ENCODE data around the gene PSMC3IP.

PSMC3IP gene

GRCh38 chr17:42573095-42573494 is 4.4 kb downstream of the PSMC3IP start:
- no peaks in the 10 kb centered on the region for H4K20me1 ChIP-seq (ENCODE audit: control insufficient read depth, insufficient read depth, low read depth, low read length)
- H3K4me2 ChIP-seq (ENCODE audit: low read length), result no peak overlapping the region
- H3K9me3 ChIP-seq (ENCODE audit: control insufficient read depth, insufficient read depth, low read length), result no peaks in the 10 kb centered on the region
- no peak overlapping the region for H3K4me3 ChIP-seq (ENCODE audit: low read length)
- H3K79me2 ChIP-seq (ENCODE audit: control insufficient read depth, low read length), result peaks cover 69% of the 10 kb centered on the region
- no peaks in the 10 kb centered on the region for H3K9me2 ChIP-seq (replicated peaks; ENCODE audit: control insufficient read depth, low read length)
- H3K36me3 ChIP-seq (ENCODE audit: control insufficient read depth, low read length), result peaks cover 88% of the 10 kb centered on the region
- H3K27ac ChIP-seq (ENCODE audit: low read depth, low read length), result no peak overlapping the region
- TF ChIP-seq, protein P1, sequence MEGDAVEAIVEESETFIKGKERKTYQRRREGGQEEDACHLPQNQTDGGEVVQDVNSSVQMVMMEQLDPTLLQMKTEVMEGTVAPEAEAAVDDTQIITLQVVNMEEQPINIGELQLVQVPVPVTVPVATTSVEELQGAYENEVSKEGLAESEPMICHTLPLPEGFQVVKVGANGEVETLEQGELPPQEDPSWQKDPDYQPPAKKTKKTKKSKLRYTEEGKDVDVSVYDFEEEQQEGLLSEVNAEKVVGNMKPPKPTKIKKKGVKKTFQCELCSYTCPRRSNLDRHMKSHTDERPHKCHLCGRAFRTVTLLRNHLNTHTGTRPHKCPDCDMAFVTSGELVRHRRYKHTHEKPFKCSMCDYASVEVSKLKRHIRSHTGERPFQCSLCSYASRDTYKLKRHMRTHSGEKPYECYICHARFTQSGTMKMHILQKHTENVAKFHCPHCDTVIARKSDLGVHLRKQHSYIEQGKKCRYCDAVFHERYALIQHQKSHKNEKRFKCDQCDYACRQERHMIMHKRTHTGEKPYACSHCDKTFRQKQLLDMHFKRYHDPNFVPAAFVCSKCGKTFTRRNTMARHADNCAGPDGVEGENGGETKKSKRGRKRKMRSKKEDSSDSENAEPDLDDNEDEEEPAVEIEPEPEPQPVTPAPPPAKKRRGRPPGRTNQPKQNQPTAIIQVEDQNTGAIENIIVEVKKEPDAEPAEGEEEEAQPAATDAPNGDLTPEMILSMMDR (IDR thresholded peaks at IDR 0.05; ENCODE audit: low read depth, low read length, poor library complexity, severe bottlenecking), result no peak
- TF ChIP-seq EZH2phosphoT487 (IDR thresholded peaks at IDR 0.05; ENCODE audit: borderline replicate concordance, low read length), result no peak
- no peaks in the 10 kb centered on the region for H3K27me3 ChIP-seq (ENCODE audit: control insufficient read depth, low read length)
- H3F3A ChIP-seq (ENCODE audit: control insufficient read depth, insufficient read depth), result peaks cover 5% of the 10 kb centered on the region
- H3K4me1 ChIP-seq (ENCODE audit: control insufficient read depth, low read length), result peaks cover 19% of the 10 kb centered on the region

- Histone ChIP-seq H3K36me3 (ENCODE audit: control insufficient read depth, low read length) (peaks cover 84% of the 10 kb centered on the region), H3K4me3 (ENCODE audit: low read length) (no peak overlapping the region), H3K9me3 (ENCODE audit: control insufficient read depth, insufficient read depth, low read length) (no peaks in the 10 kb centered on the region), H3K4me1 (ENCODE audit: control insufficient read depth, low read length) (peaks cover 24% of the 10 kb centered on the region), H3F3A (ENCODE audit: control insufficient read depth, insufficient read depth) (peaks cover 3% of the 10 kb centered on the region), H3K4me2 (ENCODE audit: low read length) (no peak overlapping the region), H3K9me2 (replicated peaks; ENCODE audit: control insufficient read depth, low read length) (no peaks in the 10 kb centered on the region), H3K79me2 (ENCODE audit: control insufficient read depth, low read length) (peaks cover 72% of the 10 kb centered on the region), H3K27ac (ENCODE audit: low read depth, low read length) (no peak overlapping the region), H4K20me1 (ENCODE audit: control insufficient read depth, insufficient read depth, low read depth, low read length) (no peaks in the 10 kb centered on the region), H3K27me3 (ENCODE audit: control insufficient read depth, low read length) (no peaks in the 10 kb centered on the region)
- TF ChIP-seq, protein P1 (IDR thresholded peaks at IDR 0.05; ENCODE audit: low read depth, low read length, poor library complexity, severe bottlenecking), result no peak
- TF ChIP-seq EZH2phosphoT487 (IDR thresholded peaks at IDR 0.05; ENCODE audit: borderline replicate concordance, low read length), result no peak
These were observed 5.9 kb downstream of the PSMC3IP start for GRCh38 chr17:42571435-42572225.

DNA sequence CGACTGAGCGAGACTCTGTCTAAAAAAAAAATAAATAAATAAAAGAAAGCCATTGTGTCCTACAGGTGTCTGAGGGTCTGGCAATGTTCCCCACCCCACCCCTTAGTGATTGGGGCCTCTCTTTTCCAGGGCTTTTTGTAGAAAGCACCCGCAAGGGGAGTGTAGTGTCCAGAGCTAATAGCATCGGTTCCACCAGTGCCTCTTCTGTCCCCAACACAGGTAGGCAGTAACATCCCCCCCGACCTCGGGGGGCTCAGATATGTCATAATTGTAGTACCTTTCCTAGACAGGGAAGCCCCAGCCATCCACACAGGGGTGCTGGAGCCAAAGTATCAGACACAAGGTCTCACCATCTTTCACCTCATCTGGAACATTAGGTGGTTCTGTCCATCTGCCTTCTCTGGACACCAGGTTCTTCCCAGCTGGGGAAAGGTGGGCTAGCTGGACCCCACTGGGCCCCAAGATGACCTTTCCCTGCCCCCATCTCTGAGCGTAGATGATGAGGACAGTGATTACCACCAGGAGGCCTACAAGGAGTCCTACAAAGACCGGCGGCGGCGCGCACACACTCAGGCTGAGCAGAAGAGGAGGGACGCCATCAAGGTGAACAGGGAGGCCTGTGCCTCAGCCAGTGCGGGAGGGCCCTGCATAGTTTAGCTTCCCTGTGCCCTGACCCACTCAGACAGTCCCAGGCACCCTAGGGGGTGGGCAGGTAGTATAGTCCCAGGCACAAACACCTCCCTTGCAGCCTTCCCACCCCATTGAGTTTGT is 9.0 kb downstream of the PSMC3IP start:
- peaks cover 63% of the 10 kb centered on the region for H3K79me2 ChIP-seq (ENCODE audit: control insufficient read depth, low read length)
- H3K4me1 ChIP-seq (ENCODE audit: control insufficient read depth, low read length), result peaks cover 21% of the 10 kb centered on the region
- no peaks in the 10 kb centered on the region for H3K9me2 ChIP-seq (replicated peaks; ENCODE audit: control insufficient read depth, low read length)
- no peaks in the 10 kb centered on the region for H3K9me3 ChIP-seq (ENCODE audit: control insufficient read depth, insufficient read depth, low read length)
- no peak overlapping the region for H3K4me3 ChIP-seq (ENCODE audit: low read length)
- TF ChIP-seq EZH2phosphoT487 (IDR thresholded peaks at IDR 0.05; ENCODE audit: borderline replicate concordance, low read length), result no peak
- TF ChIP-seq, protein P1 (IDR thresholded peaks at IDR 0.05; ENCODE audit: low read depth, low read length, poor library complexity, severe bottlenecking), result no peak
- no peaks in the 10 kb centered on the region for H3K27me3 ChIP-seq (ENCODE audit: control insufficient read depth, low read length)
- H3K36me3 ChIP-seq (ENCODE audit: control insufficient read depth, low read length), result peaks cover 87% of the 10 kb centered on the region
- H3K4me2 ChIP-seq (ENCODE audit: low read length), result no peak overlapping the region
- H3K27ac ChIP-seq (ENCODE audit: low read depth, low read length), result no peak overlapping the region
- no peaks in the 10 kb centered on the region for H4K20me1 ChIP-seq (ENCODE audit: control insufficient read depth, insufficient read depth, low read depth, low read length)
- peaks cover 4% of the 10 kb centered on the region for H3F3A ChIP-seq (ENCODE audit: control insufficient read depth, insufficient read depth)

Measured in DOHH2 (cell line).